ENCODE results near the gene CMSS1.

CMSS1 gene

DNA sequence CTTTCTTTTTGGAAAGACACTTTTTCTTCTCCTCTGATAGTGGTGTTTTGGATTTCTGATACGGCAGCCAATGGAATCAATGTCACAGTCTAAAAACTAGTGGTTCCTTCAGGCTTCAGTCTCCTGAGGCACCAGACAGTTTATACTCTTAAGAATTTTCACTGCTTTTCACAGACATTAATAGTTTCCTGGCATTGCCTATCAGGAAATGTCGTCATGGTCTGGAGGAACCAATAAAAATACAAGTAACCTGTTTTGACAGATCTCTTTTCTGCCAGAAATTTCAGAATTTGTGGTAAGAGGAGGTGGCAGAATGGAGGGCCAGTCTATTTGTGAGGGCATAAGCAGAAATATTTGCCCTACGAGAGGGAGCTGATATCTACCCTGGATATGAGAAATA is 251.8 kb downstream of the CMSS1 start:
- no peak for DNase-seq

DNA sequence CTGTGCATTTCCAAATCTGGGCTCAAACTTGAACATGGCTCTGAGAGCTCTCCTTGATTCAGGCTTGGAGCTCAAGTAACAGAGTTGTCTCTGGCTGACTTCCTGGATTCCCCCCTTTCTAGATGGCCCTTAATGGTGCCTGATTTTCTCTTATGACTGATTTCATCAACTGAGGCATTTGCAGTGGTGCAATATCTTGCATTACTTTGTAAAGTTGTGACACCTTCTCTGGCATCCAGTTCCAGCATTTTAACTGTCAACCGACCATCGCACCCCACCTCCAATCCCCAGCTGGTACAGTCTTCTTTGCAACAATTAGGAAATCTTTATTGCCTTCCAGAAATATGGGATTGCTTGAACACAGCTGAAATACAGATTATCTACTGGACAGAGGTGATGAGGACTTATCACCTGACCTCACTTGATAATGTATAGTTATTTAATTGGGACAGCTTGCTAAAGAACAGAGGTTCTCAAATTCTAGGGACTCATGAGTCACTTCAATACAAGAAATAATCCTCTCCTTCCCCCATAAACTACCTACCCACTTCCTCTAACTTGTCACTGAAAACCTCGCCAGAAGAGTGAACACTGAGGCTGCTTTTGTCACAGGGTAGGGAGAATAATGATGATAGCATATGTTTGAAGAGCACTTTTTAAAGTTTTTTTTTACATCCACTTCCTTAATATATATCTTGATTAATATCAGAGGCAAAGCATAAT is 254.8 kb downstream of the CMSS1 start:
- no peak for DNase-seq

DNA sequence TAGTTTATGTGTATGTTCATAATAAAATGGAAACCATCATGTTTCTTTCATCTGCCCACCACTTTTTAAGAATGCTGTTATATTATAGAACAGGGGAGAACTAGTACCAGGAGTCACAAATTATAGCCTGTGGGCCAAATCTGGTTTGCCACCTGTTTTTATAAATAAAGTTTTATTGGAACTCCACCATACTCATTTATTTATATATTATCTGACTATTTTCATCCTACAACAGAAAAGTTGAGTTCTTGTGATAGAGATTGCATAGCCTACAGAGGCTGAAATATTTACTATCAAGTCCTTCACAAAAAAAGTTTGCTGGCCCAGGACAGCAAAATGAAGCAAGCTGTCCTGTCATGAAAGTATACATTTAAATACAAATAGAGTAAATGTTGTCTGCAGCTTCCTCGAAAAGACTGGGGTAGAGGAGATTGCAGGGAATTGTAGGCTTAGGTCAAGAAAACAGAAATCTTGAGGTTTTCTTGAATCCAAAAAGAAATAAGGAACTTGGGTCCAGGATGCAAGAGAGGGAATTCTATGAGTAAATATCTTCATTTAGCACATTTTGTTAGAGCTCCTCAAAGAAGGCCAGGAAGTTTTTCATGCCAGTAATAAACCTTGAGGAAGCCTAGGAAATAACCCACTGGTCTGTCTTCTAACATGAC is 255.5 kb downstream of the CMSS1 start:
- no peak for DNase-seq

DNA sequence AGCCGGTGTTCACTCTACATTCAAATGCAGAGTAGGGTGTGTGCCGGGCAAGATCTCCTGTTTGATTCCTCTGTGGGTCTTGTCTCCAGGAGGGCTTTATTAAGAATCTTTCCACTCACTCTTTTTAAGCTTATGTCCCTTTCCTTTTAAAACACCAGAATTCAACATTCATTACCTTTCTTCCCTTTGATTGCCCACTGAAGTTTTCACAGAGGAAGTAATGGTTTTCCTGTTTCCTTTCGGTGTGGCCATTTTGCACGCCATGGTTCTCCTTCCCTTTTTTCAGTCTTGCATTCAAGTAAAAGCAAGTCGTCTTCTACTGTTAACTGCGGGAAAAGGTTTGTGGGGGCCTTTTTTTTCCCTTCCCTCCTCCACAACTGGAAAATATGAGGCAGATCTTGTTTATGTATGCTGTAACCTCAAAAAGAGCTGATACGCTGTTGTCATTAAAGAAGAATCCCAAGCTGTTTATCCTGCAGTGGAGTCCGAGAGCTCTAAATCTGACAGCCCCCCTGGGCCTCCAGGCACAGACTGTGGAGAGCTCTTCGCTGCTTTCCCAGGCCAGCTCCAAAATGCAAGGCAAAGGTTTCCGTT is 256.1 kb downstream of the CMSS1 start:
- DNase-seq: no peak

DNA sequence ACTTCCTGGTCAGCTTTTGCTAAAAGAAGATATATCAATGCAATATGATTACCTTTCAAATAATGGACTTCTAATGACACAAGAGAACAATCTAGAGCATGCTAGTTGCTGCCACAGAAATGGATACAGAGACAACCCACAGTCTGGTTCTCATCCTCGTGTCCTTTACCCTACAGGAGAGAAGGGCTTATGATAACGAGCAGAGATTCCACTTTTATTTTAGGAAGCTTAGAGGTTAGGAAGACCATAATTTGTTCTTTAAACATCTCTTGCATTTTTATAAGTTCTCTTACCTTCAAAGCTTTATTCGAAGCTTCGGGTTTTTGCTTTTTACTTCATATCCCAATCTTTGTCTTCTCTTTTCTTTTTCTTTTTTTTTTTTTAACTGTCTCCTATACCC is 257.5 kb downstream of the CMSS1 start:
- DNase-seq: no peak

DNA sequence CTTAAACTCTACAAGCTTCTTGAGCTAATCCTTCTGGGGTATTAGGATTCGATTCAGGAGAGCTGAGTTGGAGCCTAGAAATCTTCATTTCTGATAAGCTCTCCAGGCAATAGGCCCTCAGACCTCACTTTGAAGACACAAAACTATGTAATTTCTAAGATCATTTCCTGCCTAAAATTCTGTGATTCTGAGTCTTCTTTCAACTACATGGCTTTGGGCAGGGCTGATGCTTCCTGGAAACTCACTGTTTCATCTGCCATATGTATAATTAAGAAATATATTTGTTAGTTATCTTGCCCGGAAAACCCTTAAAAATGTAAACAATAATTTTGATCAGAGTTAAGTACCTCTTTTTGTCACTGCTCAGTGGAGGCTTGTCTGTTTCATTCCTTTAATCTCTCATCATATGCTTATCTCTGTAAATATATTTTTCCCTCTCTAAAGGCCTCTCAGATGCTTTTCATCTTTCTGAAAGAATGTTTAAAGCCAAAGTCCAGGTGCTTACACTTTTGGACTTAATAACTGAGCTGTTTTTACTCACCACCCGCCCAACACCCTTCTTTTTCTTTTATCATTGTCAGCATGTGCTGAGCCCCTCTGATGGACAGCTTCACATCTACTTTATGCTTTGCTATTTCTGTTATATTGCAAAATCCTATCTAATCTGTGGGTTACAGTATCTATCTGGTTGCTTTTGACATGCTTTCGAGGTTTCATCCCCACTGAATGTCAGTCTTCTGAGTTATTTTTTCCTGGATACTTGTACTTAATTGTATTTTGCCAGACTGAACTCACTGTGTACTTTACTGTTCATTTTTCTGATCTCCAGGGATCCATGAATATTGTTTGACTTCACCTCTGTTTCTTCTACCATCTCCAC is 258.4 kb downstream of the CMSS1 start:
- no peak for DNase-seq

DNA sequence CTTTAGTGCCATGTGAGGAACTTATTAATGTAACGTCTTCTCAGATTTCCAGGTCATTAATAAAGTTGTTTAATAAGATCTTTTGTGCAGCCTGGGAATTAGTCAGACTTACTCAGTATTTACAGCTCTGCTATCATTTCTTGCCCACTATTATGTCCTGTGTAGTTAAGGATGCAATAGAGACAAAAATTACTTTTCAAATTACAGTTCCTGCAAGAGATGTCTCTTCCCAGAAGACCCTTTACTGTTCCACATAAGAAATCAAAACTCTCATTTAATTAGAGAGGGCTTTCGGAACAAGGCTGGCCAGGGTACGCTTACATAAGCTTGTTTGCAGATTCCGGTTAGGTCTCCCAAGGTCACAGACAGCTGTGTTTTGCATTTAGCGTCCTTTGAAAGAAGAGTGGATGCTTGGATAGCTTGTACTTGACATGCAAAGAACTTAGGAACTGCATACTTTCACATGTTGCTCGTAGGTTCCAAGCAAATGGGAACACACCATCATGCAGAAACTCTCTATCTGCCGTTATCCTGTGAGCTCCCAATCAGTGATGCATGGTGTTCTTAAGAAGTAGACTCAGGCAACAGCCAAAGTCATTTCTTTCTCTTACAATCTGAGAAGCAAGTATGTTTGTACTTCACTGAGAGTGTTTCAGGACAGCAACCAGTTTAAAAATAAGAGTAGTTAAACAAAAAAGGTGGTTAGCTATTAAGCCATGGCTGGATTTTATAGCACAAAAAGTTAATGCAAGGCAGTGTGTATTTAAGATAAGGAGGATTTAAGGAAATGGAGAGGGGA is 259.3 kb downstream of the CMSS1 start:
- no peak for DNase-seq

DNA sequence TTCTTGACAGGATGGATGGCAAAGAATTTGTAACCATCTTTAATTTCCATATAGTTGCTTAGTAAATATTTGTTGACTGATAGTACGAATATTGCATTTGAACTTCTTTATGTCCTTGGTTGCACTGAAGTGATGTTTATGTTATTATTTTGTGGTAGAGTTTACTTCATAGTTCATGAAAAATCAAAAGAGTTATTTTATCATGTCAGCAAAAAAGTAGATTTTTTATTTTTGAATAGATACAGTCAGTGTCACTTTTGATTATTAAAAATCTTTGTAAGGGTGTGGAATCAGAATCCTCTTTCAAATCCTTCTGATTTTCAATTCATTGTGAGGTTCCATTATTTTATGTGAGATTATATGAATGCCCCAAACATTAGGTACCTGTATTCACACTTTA is 261.7 kb downstream of the CMSS1 start:
- no peak for DNase-seq

DNA sequence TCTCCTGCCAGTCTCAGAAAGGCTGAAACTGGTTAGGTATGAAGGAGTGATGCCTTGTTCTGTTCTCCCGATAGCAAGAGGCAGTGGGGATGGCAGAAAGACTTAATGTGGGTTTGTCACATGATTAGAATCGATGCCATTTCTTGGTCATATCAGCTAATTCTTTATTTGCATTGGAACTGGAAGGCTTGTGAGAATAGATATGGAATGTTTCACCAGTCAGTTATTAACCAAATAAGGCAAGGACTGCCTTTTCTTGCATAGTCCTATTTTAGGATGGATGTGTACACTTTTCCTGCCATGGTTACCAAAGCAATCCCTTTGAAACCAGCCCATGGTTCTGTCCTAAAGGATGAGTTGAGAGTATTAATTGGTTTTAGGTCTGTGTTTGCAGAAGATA is 262.9 kb downstream of the CMSS1 start:
- DNase-seq: no peak

DNA sequence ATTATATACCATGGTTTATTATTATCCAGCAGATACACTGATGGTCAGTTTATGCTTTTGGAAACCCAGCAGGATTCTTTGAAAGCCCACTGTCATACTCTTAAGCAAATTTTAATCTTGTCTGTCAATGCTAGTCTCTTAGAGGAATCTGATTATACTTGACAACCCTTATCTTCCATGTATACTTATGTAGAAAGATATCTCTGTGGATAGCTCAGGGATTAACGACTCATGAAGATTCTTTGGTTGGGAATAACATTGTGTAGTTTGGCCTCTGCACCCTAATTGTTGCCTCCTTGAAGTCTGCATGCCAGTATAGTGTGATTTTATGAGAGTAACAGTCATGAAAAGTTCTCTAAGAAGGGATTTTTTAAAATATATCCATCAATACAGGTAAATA is 263.6 kb downstream of the CMSS1 start:
- no peak for DNase-seq

DNA sequence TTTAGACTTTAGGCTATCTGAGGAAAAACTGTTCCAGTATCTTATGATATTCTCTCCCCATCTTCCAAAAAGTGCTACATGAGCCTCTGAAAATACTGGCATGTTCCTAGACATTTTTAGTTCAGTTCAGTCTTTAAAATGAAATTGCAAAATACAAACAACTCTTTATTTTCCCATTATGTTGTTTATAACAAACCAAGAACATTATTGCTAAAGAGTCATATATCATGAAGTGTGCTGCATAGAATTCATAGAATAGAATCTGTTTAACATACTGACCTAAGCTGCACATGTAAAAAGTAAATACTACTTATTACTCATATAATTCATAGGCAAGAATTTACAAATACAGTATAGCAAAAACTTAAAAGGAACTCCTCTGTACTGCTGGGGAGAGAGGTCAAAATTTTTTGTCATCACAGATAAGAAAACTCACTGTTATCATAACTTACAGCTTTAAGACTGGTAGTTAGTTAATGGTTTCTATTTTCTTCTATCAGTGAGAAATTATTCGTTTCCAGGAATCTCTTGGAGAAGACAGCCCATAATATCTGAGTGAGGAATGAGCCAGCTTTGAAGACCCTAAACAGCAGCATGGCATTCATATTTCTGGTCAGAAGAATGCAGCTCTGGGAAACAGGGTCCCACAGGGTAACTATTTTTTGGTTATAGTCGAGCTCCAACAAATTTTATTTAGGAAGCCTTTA is 264.5 kb downstream of the CMSS1 start:
- DNase-seq: no peak

DNA sequence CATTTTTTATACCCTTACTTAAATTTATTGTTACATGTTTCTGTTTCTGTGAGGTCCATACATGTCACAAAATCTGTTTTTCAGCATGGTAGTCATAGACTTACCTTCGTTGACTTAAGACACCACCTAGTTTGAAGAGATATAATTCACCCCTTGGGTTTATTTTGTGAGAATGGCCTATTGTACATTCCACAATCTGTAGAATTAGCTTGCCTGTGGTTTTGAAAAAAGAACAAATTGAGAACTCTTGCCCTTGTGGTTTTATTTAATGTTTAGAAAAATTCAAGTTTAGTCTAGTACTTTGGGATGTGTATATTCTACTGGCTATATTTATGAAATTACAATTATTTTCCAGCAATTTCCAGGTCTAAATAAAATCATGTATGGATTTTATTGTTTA is 265.1 kb downstream of the CMSS1 start:
- DNase-seq: no peak

DNA sequence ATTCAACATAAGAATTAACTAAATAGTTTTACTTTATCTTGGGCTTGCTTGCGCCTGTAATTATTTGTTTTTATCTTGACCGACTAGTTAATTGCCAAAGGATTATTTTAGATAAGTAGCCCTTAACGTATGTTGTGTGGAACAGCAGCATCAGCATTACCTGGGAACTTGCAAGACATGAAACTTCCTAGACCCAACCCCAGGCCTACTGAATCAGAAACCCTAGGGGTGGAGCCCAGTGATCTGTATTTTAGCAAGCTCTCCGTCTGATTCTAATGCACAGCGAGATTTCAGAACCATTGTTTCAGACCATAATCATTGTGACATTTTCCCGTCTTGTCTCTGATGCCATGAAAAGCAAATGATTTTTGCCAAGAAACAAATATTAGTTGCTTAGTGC is 265.5 kb downstream of the CMSS1 start:
- no peak for DNase-seq

DNA sequence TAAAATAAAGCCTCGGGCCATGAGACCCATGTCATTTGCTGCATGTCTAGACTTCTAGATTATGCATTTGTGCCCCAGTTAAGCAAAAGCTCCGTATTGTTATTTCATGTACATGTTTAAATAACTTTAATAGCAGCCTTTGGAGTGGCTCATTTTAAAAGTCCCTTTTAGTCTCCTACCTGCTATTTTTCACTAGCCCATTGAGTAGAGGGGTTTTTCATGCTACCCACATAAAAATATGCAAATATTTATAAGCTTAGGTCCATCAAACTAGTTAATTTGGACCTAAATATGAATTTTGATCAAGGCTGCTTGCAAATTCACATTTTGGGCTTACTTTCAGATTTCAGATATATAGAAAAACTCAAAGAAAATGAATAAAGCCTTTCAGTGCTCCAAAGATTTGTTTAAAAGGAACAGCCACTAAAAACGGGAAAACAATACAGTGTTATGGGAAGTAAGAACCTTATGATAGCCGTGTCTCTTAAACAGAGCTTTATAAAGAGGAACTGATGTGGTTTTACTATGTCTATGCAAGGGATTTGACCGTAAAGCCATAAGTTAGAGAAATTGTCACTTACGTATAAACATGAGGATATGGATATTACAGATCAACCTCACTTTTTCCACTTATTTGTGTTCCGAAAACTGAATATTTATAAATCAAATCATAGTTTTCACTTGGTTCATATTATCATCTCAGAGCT is 266.6 kb downstream of the CMSS1 start:
- DNase-seq: no peak

DNA sequence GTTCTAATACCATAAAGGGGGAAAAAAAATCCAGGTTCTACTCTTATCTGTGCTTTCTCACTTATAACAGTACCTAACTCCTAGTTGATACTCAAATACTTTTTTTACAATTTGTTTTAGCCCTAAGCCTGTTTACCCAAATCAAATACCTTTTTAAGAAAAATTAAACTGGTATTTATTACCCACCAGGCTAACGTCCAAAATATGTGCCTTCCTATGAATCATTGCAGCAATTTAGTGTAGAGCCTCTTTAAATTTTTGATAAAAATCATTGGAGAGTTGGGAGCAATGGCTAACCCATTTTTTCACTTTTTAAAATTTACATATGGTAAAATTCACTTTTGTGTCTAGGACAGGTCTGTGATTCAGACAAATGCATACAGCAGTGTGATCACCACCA is 268.7 kb downstream of the CMSS1 start:
- no peak for DNase-seq

DNA sequence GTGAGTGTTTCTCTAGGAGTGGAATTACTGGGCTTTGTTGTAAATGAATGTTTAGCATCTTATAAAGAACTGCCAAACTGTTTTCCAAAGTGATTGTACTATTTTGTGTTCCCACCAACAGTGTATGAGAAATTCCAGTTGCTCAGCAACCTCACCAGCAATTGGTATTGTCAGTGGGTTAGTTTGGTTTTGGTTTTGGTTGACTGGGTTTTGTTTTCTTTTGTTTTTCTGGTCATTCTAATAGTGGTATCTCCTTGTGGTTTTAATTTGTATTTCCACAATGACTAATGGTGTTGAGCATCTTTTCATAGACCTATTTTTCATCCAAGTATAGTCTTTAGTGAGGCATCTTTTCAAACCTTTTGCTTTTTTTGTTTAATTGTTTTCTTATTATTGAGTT is 269.5 kb downstream of the CMSS1 start:
- no peak for DNase-seq

DNA sequence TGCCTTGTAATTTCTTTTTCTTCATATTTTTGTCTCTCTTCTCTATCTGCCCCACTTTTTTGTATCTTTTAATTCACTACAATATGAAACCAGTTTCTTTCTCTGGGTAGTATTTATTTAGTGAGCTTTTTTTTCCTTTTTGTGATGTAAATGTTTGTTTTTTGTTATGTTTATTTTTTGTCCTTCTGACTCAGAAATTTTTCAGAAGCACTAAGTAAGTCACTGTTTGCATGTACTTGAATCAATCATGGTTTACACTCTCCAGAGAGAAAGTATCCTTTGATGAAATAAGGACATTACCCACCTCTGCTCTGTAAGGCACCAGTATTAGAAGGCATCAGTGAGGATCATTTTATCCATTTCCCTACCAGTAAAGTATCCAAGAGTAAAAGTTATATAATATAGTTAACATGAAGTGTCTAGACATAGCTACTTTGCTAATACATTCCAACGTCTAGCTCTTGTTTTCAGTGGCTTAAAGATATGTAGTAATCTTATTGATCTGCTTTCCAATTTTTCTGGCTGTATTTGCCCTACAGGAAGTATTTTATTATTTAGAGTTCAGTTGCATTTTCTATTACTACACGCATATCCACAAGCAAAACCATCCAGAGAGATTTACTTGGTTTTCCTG is 271.2 kb downstream of the CMSS1 start:
- no peak for DNase-seq

DNA sequence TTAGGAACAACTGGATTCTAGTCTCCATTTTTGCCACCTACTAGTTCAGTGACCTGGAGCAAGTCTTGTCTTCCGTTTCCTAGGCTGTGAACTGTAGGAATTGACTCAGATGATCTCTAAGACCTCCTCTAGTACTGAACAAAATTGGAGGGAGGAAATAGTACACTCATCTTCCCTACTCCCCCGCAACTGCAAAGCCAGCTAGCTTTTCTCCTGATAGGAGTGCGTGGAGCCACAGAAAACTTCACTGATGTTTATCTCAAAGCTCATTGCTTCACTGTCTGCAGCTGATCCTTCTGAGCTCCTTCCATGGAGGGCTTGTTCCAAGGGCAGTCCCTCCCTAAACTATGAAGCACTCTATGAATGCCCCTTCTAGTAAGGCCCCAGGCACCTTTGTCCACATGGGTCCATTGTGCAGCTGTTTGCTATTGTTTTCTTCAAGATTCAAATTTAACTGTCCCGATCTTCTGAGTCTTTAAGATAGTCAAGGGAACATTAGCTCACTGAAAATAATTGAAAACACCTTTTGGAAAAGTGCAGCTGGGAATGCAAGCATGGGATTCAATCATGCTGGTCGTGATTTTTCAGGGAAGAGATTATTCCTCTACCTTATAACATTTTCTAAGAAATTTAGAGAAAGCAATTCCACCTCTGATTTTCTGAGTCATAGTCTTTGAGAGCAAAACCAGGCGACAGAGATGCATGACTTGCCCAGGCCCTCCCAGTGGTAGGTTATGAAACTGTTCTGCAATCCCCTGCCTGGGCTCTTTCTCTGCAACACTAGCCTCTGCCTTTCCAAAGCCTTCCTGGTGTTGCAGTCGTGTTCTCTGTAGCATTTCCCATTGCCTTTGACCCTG is 272.4 kb downstream of the CMSS1 start:
- DNase-seq: no peak

DNA sequence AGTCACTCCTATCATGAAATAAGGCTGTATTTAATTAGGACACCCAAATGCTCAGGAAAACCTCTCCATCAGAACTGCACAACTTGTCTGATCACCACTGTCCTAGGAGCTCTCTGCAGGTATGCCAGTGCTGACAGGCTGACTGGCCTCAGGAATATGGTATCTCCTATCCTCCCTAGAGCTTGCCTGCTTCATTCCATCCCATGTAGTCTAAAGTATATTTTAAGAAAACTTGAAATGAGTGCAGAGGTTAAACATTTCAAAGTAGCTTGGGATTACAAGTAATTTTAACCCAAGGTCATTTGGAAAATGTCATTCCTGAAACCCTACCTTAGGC is 273.0 kb downstream of the CMSS1 start:
- DNase-seq: no peak

DNA sequence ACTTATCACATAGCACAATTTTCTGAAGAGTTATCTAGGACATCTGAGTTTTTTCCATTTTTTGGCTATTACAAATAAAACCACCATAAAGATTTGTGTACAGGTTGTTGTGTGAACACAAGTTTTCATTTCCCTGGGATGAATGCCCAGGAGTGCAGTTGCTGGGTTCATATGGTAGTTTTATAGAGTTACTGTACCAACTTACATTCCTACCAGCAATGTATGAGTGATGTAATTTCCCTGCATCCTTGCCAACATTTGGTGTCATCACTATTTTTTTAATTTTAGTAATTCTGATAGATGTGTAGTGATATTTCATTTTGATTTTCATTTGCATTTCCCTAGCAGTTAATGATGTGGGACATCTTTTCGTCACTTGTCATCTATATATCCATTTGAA is 276.2 kb downstream of the CMSS1 start:
- no peak for DNase-seq
